KMS-11 (cell line): ENCODE data around the gene OXT.

ENCODE experiments used
- H2AFZ ChIP-seq: fragments of 200-600 bp; sonication (generic); 2 replicates; pipeline ENCODE4 v1.6.1; 2016; ENCODE audit warnings: antibody characterized with exemption, mixed run types, low read depth
- H3K27ac ChIP-seq: fragments of 200-600 bp; sonication (generic); 2 replicates; pipeline ENCODE4 v1.6.1; 2016; ENCODE audit warnings: mild to moderate bottlenecking, mixed run types
- H3K27me3 ChIP-seq: fragments of 200-600 bp; sonication (generic); 2 replicates; pipeline ENCODE4 v1.6.1; 2017; ENCODE audit warnings: mild to moderate bottlenecking, low read depth, mixed run types, moderate library complexity; ENCODE audit not compliant: insufficient read depth
- H3K36me3 ChIP-seq: fragments of 200-600 bp; sonication (generic); 2 replicates; pipeline ENCODE4 v1.6.1; 2017; ENCODE audit warnings: mild to moderate bottlenecking, mixed run types; ENCODE audit not compliant: insufficient read depth
- H3K4me1 ChIP-seq: fragments of 200-600 bp; sonication (generic); 2 replicates; pipeline ENCODE4 v1.6.1; 2016; ENCODE audit warnings: mild to moderate bottlenecking, low read depth, mixed run types; ENCODE audit not compliant: poor library complexity, severe bottlenecking
- H3K4me2 ChIP-seq: fragments of 200-600 bp; sonication (generic); 2 replicates; pipeline ENCODE4 v1.7.0; 2016; ENCODE audit warnings: mild to moderate bottlenecking, mixed run types
- H3K4me3 ChIP-seq: fragments of 200-600 bp; sonication (generic); IDR thresholded peaks from 2 replicates; pipeline ENCODE4 v1.6.1; 2017; ENCODE audit warnings: low read depth, low read length, mixed read lengths; ENCODE audit not compliant: insufficient read depth
- H3K79me2 ChIP-seq: fragments of 200-600 bp; sonication (generic); 2 replicates; pipeline ENCODE4 v1.6.1; 2016; ENCODE audit warnings: low read depth, mixed run types; ENCODE audit not compliant: insufficient read depth
- H3K9ac ChIP-seq: fragments of 200-600 bp; sonication (generic); 2 replicates; pipeline ENCODE4 v1.6.1; 2016; ENCODE audit warnings: mild to moderate bottlenecking, mixed run types
- H4K20me1 ChIP-seq: fragments of 200-600 bp; sonication (generic); 2 replicates; pipeline ENCODE4 v1.6.1; 2016; ENCODE audit warnings: mild to moderate bottlenecking, mixed run types; ENCODE audit not compliant: insufficient read depth
- TF ChIP-seq, protein P1 (sequence below): fragments of 200-600 bp; sonication (generic); conservative IDR thresholded peaks from 2 replicates; pipeline ENCODE4 v1.6.1; 2017; ENCODE audit warnings: low read depth, mild to moderate bottlenecking, antibody characterized with exemption, low read length, moderate library complexity, mixed read lengths

Gene OXT

DNA sequence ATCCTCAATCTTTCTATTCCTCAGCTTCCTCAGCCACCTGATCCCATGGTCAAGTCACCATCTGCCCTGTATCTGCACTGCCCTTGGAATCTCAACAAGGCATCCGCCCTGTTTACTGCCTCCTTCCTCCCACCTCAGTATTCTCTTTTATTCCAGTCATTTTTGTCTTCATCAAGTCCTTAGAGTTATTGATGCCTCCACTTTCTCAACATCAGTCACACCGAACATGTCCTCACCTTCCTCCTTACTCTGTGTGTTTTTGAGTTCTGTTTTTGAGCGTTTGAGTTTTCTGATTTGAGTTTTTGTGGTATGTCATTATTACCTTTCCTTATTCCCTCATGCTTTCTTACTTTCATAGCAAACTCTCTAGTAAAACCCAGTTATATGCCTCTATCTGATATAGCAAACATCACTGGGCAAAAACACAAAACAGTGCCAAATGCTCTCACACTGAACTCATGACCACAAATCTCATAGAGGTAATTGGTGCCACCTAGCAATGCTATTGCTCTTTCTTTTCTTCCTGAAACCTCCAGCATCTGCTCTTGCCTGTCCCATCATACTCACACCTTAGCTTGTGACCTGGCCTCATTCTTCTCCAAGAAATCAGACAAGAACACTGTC is 39.8 kb upstream of the OXT start:
- Histone ChIP-seq H3K27ac (no peak overlapping the region), H3K4me3 (no peak overlapping the region), H3K4me2 (no peak overlapping the region), H3K27me3 (no peaks in the 10 kb centered on the region), H3K9ac (no peak overlapping the region), H3K79me2 (no peaks in the 10 kb centered on the region), H2AFZ (no peak overlapping the region), H3K4me1 (no peaks in the 10 kb centered on the region), H3K36me3 (no peaks in the 10 kb centered on the region), H4K20me1 (no peaks in the 10 kb centered on the region)
- TF ChIP-seq, protein P1, sequence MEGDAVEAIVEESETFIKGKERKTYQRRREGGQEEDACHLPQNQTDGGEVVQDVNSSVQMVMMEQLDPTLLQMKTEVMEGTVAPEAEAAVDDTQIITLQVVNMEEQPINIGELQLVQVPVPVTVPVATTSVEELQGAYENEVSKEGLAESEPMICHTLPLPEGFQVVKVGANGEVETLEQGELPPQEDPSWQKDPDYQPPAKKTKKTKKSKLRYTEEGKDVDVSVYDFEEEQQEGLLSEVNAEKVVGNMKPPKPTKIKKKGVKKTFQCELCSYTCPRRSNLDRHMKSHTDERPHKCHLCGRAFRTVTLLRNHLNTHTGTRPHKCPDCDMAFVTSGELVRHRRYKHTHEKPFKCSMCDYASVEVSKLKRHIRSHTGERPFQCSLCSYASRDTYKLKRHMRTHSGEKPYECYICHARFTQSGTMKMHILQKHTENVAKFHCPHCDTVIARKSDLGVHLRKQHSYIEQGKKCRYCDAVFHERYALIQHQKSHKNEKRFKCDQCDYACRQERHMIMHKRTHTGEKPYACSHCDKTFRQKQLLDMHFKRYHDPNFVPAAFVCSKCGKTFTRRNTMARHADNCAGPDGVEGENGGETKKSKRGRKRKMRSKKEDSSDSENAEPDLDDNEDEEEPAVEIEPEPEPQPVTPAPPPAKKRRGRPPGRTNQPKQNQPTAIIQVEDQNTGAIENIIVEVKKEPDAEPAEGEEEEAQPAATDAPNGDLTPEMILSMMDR = no peak

DNA sequence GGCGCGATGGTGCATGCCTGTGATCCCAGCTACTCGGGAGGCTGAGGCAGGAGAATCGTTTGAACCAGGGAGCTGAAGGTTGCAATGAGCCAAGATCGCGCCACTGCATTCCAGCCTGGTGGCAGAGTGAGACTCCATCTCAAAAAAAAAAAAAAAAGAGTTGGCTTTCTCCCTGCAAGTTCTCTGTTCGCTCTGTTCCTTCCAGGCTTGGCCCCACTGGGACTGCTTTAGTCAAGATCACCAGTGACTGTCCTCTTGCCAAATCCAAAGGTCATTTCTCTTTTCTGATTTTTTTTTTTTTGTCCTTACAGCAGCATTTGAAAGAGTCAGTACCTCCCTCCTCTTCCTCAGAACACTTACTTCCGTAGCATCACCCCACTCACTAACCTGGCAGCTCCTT is 38.8 kb upstream of the OXT start:
- TF ChIP-seq, protein P1 = no peak
- H3K4me1 ChIP-seq = no peaks in the 10 kb centered on the region
- H3K79me2 ChIP-seq = no peaks in the 10 kb centered on the region
- H3K9ac ChIP-seq = no peak overlapping the region
- H3K27me3 ChIP-seq = no peaks in the 10 kb centered on the region
- H3K36me3 ChIP-seq = no peaks in the 10 kb centered on the region
- no peaks in the 10 kb centered on the region for H4K20me1 ChIP-seq
- no peak overlapping the region for H3K4me3 ChIP-seq
- H3K4me2 ChIP-seq = no peak overlapping the region
- no peak overlapping the region for H3K27ac ChIP-seq
- H2AFZ ChIP-seq = no peak overlapping the region

DNA sequence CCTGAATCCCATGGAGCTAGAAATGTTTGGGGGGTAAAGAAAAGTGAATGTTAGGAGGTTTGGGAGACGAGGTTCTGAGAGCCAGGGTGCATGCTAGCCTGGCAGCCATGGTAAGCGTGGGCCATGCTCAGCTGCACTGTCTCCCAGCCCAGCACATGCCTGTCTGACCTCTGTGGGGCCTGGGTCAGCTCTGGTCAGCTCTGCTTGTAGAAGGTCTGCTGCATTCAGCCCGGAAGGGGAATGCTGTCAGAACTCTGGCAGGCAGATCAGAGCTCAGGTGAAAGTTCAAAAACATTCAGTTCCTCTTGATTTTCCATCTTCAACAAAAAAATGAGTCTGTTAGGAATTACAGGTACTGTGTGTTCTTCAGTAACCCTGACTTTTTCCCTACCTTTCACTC is 33.8 kb upstream of the OXT start:
- H3K79me2 ChIP-seq = no peaks in the 10 kb centered on the region
- H3K4me3 ChIP-seq = no peak overlapping the region
- no peaks in the 10 kb centered on the region for H3K4me1 ChIP-seq
- no peak overlapping the region for H3K9ac ChIP-seq
- H2AFZ ChIP-seq = no peak overlapping the region
- no peaks in the 10 kb centered on the region for H3K36me3 ChIP-seq
- H3K4me2 ChIP-seq = no peak overlapping the region
- TF ChIP-seq, protein P1 = no peak
- H4K20me1 ChIP-seq = no peaks in the 10 kb centered on the region
- H3K27me3 ChIP-seq = no peaks in the 10 kb centered on the region
- H3K27ac ChIP-seq = no peak overlapping the region

DNA sequence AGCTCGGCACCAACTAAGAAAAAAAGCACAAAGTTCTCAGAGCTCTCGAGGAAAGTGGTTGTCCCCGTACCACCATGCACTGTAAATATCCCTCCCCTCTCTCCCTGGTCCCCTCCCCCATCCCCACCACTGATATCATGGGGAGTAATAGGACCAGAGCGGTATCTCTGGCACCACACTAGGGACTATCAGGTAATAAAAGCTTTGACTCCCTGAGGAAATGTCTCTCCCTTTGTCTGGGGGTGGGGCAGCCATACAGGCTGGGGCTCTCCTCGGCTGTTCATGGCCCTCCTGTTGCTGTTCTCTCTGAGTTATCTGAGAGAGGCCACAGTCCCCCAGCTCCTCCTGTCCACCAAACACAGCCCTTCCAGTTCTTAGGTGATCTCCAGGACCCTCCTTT is 33.0 kb upstream of the OXT start:
- TF ChIP-seq, protein P1 = no peak
- no peak overlapping the region for H3K27ac ChIP-seq
- no peak overlapping the region for H3K9ac ChIP-seq
- H3K4me3 ChIP-seq = no peak overlapping the region
- no peaks in the 10 kb centered on the region for H3K36me3 ChIP-seq
- H3K4me2 ChIP-seq = no peak overlapping the region
- H2AFZ ChIP-seq = no peak overlapping the region
- H3K79me2 ChIP-seq = no peaks in the 10 kb centered on the region
- no peaks in the 10 kb centered on the region for H3K27me3 ChIP-seq
- no peaks in the 10 kb centered on the region for H4K20me1 ChIP-seq
- no peaks in the 10 kb centered on the region for H3K4me1 ChIP-seq
